Mesenchymal stem cell (in vitro differentiated cells and primary cell): ENCODE results near the gene ULK3.

ENCODE experiments used
- DNase-seq: peaks from one replicate; pipeline ENCODE4 v3.0.0-alpha.2; 2013
- H2AFZ ChIP-seq: one replicate; pipeline ENCODE4 v1.6.1; 2013; ENCODE audit warnings: low read depth, mild to moderate bottlenecking, control low read depth, inconsistent platforms, low read length, moderate library complexity
- H2AK5ac ChIP-seq: 2 replicates; pipeline ENCODE4 v1.6.1; 2013; ENCODE audit warnings: low read length, moderate library complexity, mild to moderate bottlenecking, inconsistent platforms; ENCODE audit not compliant: severe bottlenecking
- H2BK120ac ChIP-seq: one replicate; pipeline ENCODE4 v1.6.1; 2013; ENCODE audit warnings: low read depth, mild to moderate bottlenecking, inconsistent platforms, low read length, moderate library complexity
- H2BK12ac ChIP-seq, 2 experiments: one replicate each; pipeline ENCODE4 v1.6.1; 2013; ENCODE audit warnings: inconsistent platforms in 2 of 2, low read length in 2 of 2, mild to moderate bottlenecking in 2 of 2, moderate library complexity in 2 of 2, control low read depth in 1 of 2
- H2BK15ac ChIP-seq: one replicate; pipeline ENCODE4 v1.6.1; 2013; ENCODE audit warnings: mild to moderate bottlenecking, low read depth, inconsistent platforms; ENCODE audit not compliant: poor library complexity, severe bottlenecking
- H2BK5ac ChIP-seq: 2 replicates; pipeline ENCODE4 v1.6.1; 2013; ENCODE audit warnings: low read depth, mild to moderate bottlenecking, low read length, control low read depth, inconsistent platforms; ENCODE audit not compliant: poor library complexity, severe bottlenecking
- H3K14ac ChIP-seq, 2 experiments: one replicate each; pipeline ENCODE4 v1.6.1; 2013; ENCODE audit warnings: inconsistent platforms in 2 of 2, low read length in 2 of 2, control low read depth in 1 of 2, mild to moderate bottlenecking in 1 of 2, moderate library complexity in 1 of 2
- H3K18ac ChIP-seq, 2 experiments: one replicate each; pipeline ENCODE4 v1.6.1; 2013; ENCODE audit warnings: inconsistent platforms in 2 of 2, low read length in 2 of 2, control low read depth in 1 of 2, low read depth in 1 of 2, mild to moderate bottlenecking in 1 of 2
- H3K23ac ChIP-seq, 2 experiments: one replicate each; pipeline ENCODE4 v1.6.1; 2013; ENCODE audit warnings: inconsistent platforms in 2 of 2, low read length in 2 of 2, mild to moderate bottlenecking in 2 of 2, moderate library complexity in 2 of 2, control low read depth in 1 of 2
- H3K27ac ChIP-seq: 2 replicates; pipeline ENCODE4 v1.5.1; 2013; ENCODE audit warnings: mild to moderate bottlenecking, moderate library complexity, low read length, control low read depth, inconsistent platforms; ENCODE audit not compliant: poor library complexity, severe bottlenecking
- H3K27me3 ChIP-seq, 2 experiments: 2 replicates each; pipeline versions ENCODE4 v1.6.1 to v1.7.0; 2013; ENCODE audit warnings: low read length in 2 of 2, mild to moderate bottlenecking in 2 of 2, moderate library complexity in 2 of 2, control low read depth in 1 of 2, inconsistent platforms in 1 of 2; ENCODE audit not compliant: control insufficient read depth in 1 of 2, insufficient read depth in 1 of 2
- H3K36me3 ChIP-seq, 2 experiments: 2 replicates each; pipeline versions ENCODE4 v1.6.1 to v1.7.0; 2013; ENCODE audit warnings: low read length in 2 of 2, control low read depth in 1 of 2, inconsistent platforms in 1 of 2, low read depth in 1 of 2, mild to moderate bottlenecking in 1 of 2; ENCODE audit not compliant: insufficient read depth in 2 of 2, control insufficient read depth in 1 of 2
- H3K4ac ChIP-seq, 2 experiments: one replicate each; pipeline ENCODE4 v1.6.1; 2013; ENCODE audit warnings: inconsistent platforms in 2 of 2, low read length in 2 of 2, mild to moderate bottlenecking in 2 of 2, moderate library complexity in 2 of 2, control low read depth in 1 of 2, low read depth in 1 of 2
- H3K4me1 ChIP-seq: 2 replicates; pipeline ENCODE4 v1.6.1; 2013; ENCODE audit warnings: low read depth, low read length, control low read depth; ENCODE audit not compliant: control insufficient read depth, insufficient read depth
- H3K4me2 ChIP-seq: 2 replicates; pipeline ENCODE4 v1.6.1; 2013; ENCODE audit warnings: low read length, mild to moderate bottlenecking, inconsistent platforms; ENCODE audit not compliant: poor library complexity, severe bottlenecking
- H3K4me3 ChIP-seq, 2 experiments: 2 replicates each; pipeline versions ENCODE4 v1.5.1 to v1.7.0; 2013; ENCODE audit warnings: low read length in 2 of 2, mild to moderate bottlenecking in 2 of 2, control low read depth in 1 of 2, low read depth in 1 of 2; ENCODE audit not compliant: insufficient read depth in 1 of 2
- H3K79me1 ChIP-seq: replicated peaks from 2 replicates; pipeline ENCODE4 v1.6.1; 2013; ENCODE audit warnings: mild to moderate bottlenecking, control low read depth, low read length, inconsistent platforms; ENCODE audit not compliant: poor library complexity, severe bottlenecking
- H3K9ac ChIP-seq: 2 replicates; pipeline ENCODE4 v1.7.0; 2013; ENCODE audit warnings: mild to moderate bottlenecking, low read length, moderate library complexity
- H3K9me3 ChIP-seq: 2 replicates; pipeline ENCODE4 v1.7.0; 2013; ENCODE audit warnings: mild to moderate bottlenecking, low read length; ENCODE audit not compliant: control insufficient read depth
- H4K8ac ChIP-seq: one replicate; pipeline ENCODE4 v1.6.1; 2013; ENCODE audit warnings: inconsistent platforms, mild to moderate bottlenecking, low read length, moderate library complexity
- H4K91ac ChIP-seq: one replicate; pipeline ENCODE4 v1.6.1; 2013; ENCODE audit warnings: mild to moderate bottlenecking, low read length, inconsistent platforms
- WGBS: methylation state at CpG from one replicate; pipeline ENCODE4 v1.1.7; 2013; ENCODE audit warnings: mixed read lengths; 5-methylcytosine and 5-hydroxymethylcytosine counted together

Gene ULK3

GRCh38 chr15:74802862-74803447 is 40.0 kb downstream of the ULK3 start:
- Histone ChIP-seq H3K4me3 (no peak overlapping the region), H3K27me3 (no peaks in the 10 kb centered on the region)
- 95% methylated on average over 29 of the region's 31 CpGs for WGBS

GRCh38 chr15:74802290-74802689 is 40.7 kb downstream of the ULK3 start:
- peaks cover 32% of the 10 kb centered on the region for H3K79me1 ChIP-seq
- no peak overlapping the region for H3K14ac ChIP-seq
- H3K36me3 ChIP-seq = peaks cover 61 to 78% of the 10 kb centered on the region in 2 experiments
- whole genome bisulfite sequencing = 97% methylated on average over 20 of the region's 20 CpGs
- DNase-seq = no peak
- no peak overlapping the region for H2AK5ac ChIP-seq
- H2BK120ac ChIP-seq = no peak overlapping the region
- no peak overlapping the region for H2BK12ac ChIP-seq
- no peak overlapping the region for H3K27ac ChIP-seq
- no peak overlapping the region for H2BK15ac ChIP-seq
- no peak overlapping the region for H3K23ac ChIP-seq
- no peak overlapping the region for H3K9ac ChIP-seq
- no peak overlapping the region for H3K4ac ChIP-seq
- H2AFZ ChIP-seq = no peak overlapping the region
- H4K91ac ChIP-seq = no peak overlapping the region
- H3K18ac ChIP-seq = no peak overlapping the region
- H2BK5ac ChIP-seq = no peak overlapping the region
- no peaks in the 10 kb centered on the region for H3K9me3 ChIP-seq
- H3K27me3 ChIP-seq = no peaks in the 10 kb centered on the region
- H3K4me1 ChIP-seq = peaks cover 17% of the 10 kb centered on the region
- H3K4me2 ChIP-seq = no peak overlapping the region
- no peak overlapping the region for H3K4me3 ChIP-seq
- H4K8ac ChIP-seq = no peak overlapping the region

More at GRCh38 chr15:74802862-74803447, 40.0 kb downstream of the ULK3 start:
- H3K27ac ChIP-seq = no peak overlapping the region
- H2AFZ ChIP-seq = no peak overlapping the region
- H2BK120ac ChIP-seq = no peak overlapping the region
- H3K9me3 ChIP-seq = no peaks in the 10 kb centered on the region
- H3K4me1 ChIP-seq = peaks cover 18% of the 10 kb centered on the region
- no peak overlapping the region for H3K4me2 ChIP-seq
- no peak overlapping the region for H3K14ac ChIP-seq
- H2BK12ac ChIP-seq = no peak overlapping the region
- no peak for DNase-seq
- no peak overlapping the region for H3K23ac ChIP-seq
- H3K36me3 ChIP-seq = peaks cover 61 to 73% of the 10 kb centered on the region in 2 experiments
- H2BK5ac ChIP-seq = no peak overlapping the region
- H3K79me1 ChIP-seq = peaks cover 31% of the 10 kb centered on the region
- no peak overlapping the region for H2AK5ac ChIP-seq
- H2BK15ac ChIP-seq = no peak overlapping the region
- no peak overlapping the region for H3K4ac ChIP-seq
- no peak overlapping the region for H3K18ac ChIP-seq
- no peak overlapping the region for H4K91ac ChIP-seq
- H3K9ac ChIP-seq = no peak overlapping the region
- no peak overlapping the region for H4K8ac ChIP-seq

DNA sequence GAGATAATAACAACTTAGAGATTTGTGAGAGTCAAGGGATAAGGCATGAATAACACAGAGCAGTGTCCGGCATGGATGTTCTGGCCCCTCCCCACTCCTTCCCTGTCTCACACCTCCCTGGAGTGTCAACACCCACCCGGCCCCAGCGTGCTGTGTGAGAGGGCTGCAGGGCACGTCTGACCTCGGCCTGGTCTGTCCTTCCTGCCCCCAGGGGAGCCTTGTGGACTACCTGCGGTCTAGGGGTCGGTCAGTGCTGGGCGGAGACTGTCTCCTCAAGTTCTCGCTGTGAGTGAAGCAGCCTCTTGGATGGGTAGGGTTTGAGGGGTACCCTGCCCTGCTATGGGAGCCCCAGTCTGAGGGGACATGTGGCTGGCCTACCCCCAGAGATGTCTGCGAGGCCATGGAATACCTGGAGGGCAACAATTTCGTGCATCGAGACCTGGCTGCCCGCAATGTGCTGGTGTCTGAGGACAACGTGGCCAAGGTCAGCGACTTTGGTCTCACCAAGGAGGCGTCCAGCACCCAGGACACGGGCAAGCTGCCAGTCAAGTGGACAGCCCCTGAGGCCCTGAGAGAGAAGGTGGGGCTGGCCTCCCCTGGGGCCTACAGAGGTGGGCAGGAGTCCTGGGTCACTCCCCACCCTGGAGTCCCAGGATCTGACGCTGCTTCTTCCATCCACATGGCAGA is 41.5 kb downstream of the ULK3 start:
- Histone ChIP-seq H3K4me2 (no peak overlapping the region), H4K91ac (no peak overlapping the region), H3K18ac (no peak overlapping the region), H2AFZ (no peak overlapping the region), H3K27me3 (no peaks in the 10 kb centered on the region), H3K14ac (no peak overlapping the region), H3K23ac (no peak overlapping the region), H3K4ac (no peak overlapping the region), H2BK5ac (no peak overlapping the region), H3K4me1 (peaks cover 17% of the 10 kb centered on the region), H3K9me3 (no peaks in the 10 kb centered on the region), H3K79me1 (peaks cover 37% of the 10 kb centered on the region), H3K9ac (no peak overlapping the region), H4K8ac (no peak overlapping the region), H3K36me3 (peaks cover 61 to 78% of the 10 kb centered on the region in 2 experiments), H2AK5ac (no peak overlapping the region), H3K27ac (no peak overlapping the region), H2BK12ac (no peak overlapping the region), H2BK120ac (no peak overlapping the region), H3K4me3 (no peak overlapping the region), H2BK15ac (no peak overlapping the region)
- no peak for DNase-seq
- WGBS = 95% methylated on average over 18 of the region's 18 CpGs

DNA sequence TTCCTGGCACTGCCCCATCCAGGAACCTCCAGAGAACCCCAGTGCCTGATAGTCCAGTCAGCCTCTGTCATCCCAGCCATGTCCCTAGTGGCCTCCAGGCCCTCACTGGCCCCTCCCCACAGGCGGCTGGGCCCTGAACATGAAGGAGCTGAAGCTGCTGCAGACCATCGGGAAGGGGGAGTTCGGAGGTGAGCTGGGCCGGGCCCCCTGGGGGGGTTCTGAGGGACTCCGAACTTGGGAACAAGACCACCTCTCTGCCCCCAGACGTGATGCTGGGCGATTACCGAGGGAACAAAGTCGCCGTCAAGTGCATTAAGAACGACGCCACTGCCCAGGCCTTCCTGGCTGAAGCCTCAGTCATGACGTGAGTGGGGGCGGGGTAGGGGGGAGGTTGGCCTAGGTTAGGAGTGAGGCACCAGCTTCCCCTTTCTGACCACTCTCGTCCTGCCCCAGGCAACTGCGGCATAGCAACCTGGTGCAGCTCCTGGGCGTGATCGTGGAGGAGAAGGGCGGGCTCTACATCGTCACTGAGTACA is 42.3 kb downstream of the ULK3 start:
- Histone ChIP-seq H2BK15ac (no peak overlapping the region), H3K9me3 (no peaks in the 10 kb centered on the region), H2BK12ac (no peak overlapping the region), H3K79me1 (peaks cover 41% of the 10 kb centered on the region), H3K4me2 (no peak overlapping the region), H3K4me3 (no peak overlapping the region), H3K27ac (no peak overlapping the region), H3K23ac (no peak overlapping the region), H4K8ac (no peak overlapping the region), H2BK5ac (no peak overlapping the region), H2AK5ac (no peak overlapping the region), H3K14ac (no peak overlapping the region), H3K4me1 (peaks cover 17% of the 10 kb centered on the region), H2AFZ (no peak overlapping the region), H3K9ac (no peak overlapping the region), H4K91ac (no peak overlapping the region), H3K27me3 (no peaks in the 10 kb centered on the region), H2BK120ac (no peak overlapping the region), H3K18ac (no peak overlapping the region), H3K4ac (no peak overlapping the region), H3K36me3 (peaks cover 61 to 80% of the 10 kb centered on the region in 2 experiments)
- WGBS = 95% methylated on average over 20 of the region's 20 CpGs
- no peak for DNase-seq
